Measurements from ENCODE around the gene PPP6R2.

The PPP6R2 gene

GRCh38 chr22:50399751-50400331, 56.7 kb downstream of the PPP6R2 start:
- Histone ChIP-seq H2BK5ac (ENCODE audit: low read length) (no peak overlapping the region), H2BK15ac (replicated peaks; ENCODE audit: low read depth) (no peak overlapping the region), H3K79me1 (ENCODE audit: low read length) (peaks cover 3% of the 10 kb centered on the region), H4K8ac (ENCODE audit: low read depth, low read length) (no peak overlapping the region), H3K36me3 (ENCODE audit: control insufficient read depth, insufficient read depth, low read length) (no peaks in the 10 kb centered on the region), H3K4me2 (ENCODE audit: low read length) (no peak overlapping the region), H3K27me3 (ENCODE audit: insufficient read depth, low read length, poor library complexity) (no peaks in the 10 kb centered on the region), H3K4ac (ENCODE audit: low read depth, low read length) (no peak overlapping the region), H2AK5ac (ENCODE audit: low read length) (no peak overlapping the region), H3K18ac (ENCODE audit: low read length) (no peak overlapping the region), H4K5ac (ENCODE audit: low read length) (no peak overlapping the region), H3K4me3 (ENCODE audit: low read length) (no peak overlapping the region), H3K9ac (ENCODE audit: low read length) (no peak overlapping the region), H2BK120ac (ENCODE audit: low read depth, low read length) (no peak overlapping the region), H3K56ac (ENCODE audit: low read length) (peak overlapping the region; percentile 50), H3K4me1 (ENCODE audit: control insufficient read depth, low read depth, low read length) (peaks cover 7% of the 10 kb centered on the region), H3K23ac (ENCODE audit: low read length) (peak overlapping the region; percentile 68), H3K27ac (ENCODE audit: low read depth, low read length) (no peak overlapping the region), H3K79me2 (ENCODE audit: control insufficient read depth, insufficient read depth, low read length) (no peaks in the 10 kb centered on the region)
- no CpG with 5 or more reads among the region's 8 CpGs for WGBS (ENCODE audit: extremely low coverage, insufficient coverage, low lambda C conversion rate)
- DNase-seq = peak; percentile 74

- no peak overlapping the region for H3K9ac ChIP-seq (ENCODE audit: low read length)
- H3K4me1 ChIP-seq (ENCODE audit: control insufficient read depth, low read depth, low read length) = peaks cover 7% of the 10 kb centered on the region
- no peak overlapping the region for H3K27ac ChIP-seq (ENCODE audit: low read depth, low read length)
- H4K8ac ChIP-seq (ENCODE audit: low read depth, low read length) = no peak overlapping the region
- no peak overlapping the region for H3K18ac ChIP-seq (ENCODE audit: low read length)
- no peak overlapping the region for H3K56ac ChIP-seq (ENCODE audit: low read length)
- DNase-seq = no peak
- no peak overlapping the region for H3K4me3 ChIP-seq (ENCODE audit: low read length)
- H4K5ac ChIP-seq (ENCODE audit: low read length) = no peak overlapping the region
- no CpG with 5 or more reads among the region's 4 CpGs for WGBS (ENCODE audit: extremely low coverage, insufficient coverage, low lambda C conversion rate)
- H3K4ac ChIP-seq (ENCODE audit: low read depth, low read length) = no peak overlapping the region
- H2AK5ac ChIP-seq (ENCODE audit: low read length) = no peak overlapping the region
- H3K27me3 ChIP-seq (ENCODE audit: insufficient read depth, low read length, poor library complexity) = no peaks in the 10 kb centered on the region
- H3K23ac ChIP-seq (ENCODE audit: low read length) = no peak overlapping the region
- no peaks in the 10 kb centered on the region for H3K79me2 ChIP-seq (ENCODE audit: control insufficient read depth, insufficient read depth, low read length)
- H3K4me2 ChIP-seq (ENCODE audit: low read length) = no peak overlapping the region
- peaks cover 2% of the 10 kb centered on the region for H3K79me1 ChIP-seq (ENCODE audit: low read length)
- H3K36me3 ChIP-seq (ENCODE audit: control insufficient read depth, insufficient read depth, low read length) = no peaks in the 10 kb centered on the region
- H2BK5ac ChIP-seq (ENCODE audit: low read length) = no peak overlapping the region
- no peak overlapping the region for H2BK15ac ChIP-seq (replicated peaks; ENCODE audit: low read depth)
- H2BK120ac ChIP-seq (ENCODE audit: low read depth, low read length) = no peak overlapping the region
These were observed 57.3 kb downstream of the PPP6R2 start for GRCh38 chr22:50400406-50400805.

- H3K18ac ChIP-seq (ENCODE audit: low read length) = no peak overlapping the region
- H2BK120ac ChIP-seq (ENCODE audit: low read depth, low read length) = no peak overlapping the region
- no peak for DNase-seq
- no peak overlapping the region for H2BK5ac ChIP-seq (ENCODE audit: low read length)
- H3K9ac ChIP-seq (ENCODE audit: low read length) = no peak overlapping the region
- no peak overlapping the region for H2AK5ac ChIP-seq (ENCODE audit: low read length)
- H3K23ac ChIP-seq (ENCODE audit: low read length) = no peak overlapping the region
- no peak overlapping the region for H2BK15ac ChIP-seq (replicated peaks; ENCODE audit: low read depth)
- no peak overlapping the region for H3K4me2 ChIP-seq (ENCODE audit: low read length)
- H4K8ac ChIP-seq (ENCODE audit: low read depth, low read length) = no peak overlapping the region
- H3K79me2 ChIP-seq (ENCODE audit: control insufficient read depth, insufficient read depth, low read length) = no peaks in the 10 kb centered on the region
- WGBS (ENCODE audit: extremely low coverage, insufficient coverage, low lambda C conversion rate) = no CpG with 5 or more reads among the region's 5 CpGs
- H3K36me3 ChIP-seq (ENCODE audit: control insufficient read depth, insufficient read depth, low read length) = no peaks in the 10 kb centered on the region
- no peak overlapping the region for H3K56ac ChIP-seq (ENCODE audit: low read length)
- peaks cover 7% of the 10 kb centered on the region for H3K4me1 ChIP-seq (ENCODE audit: control insufficient read depth, low read depth, low read length)
- no peaks in the 10 kb centered on the region for H3K27me3 ChIP-seq (ENCODE audit: insufficient read depth, low read length, poor library complexity)
- no peak overlapping the region for H3K4me3 ChIP-seq (ENCODE audit: low read length)
- H4K5ac ChIP-seq (ENCODE audit: low read length) = no peak overlapping the region
- no peak overlapping the region for H3K27ac ChIP-seq (ENCODE audit: low read depth, low read length)
- H3K4ac ChIP-seq (ENCODE audit: low read depth, low read length) = no peak overlapping the region
- H3K79me1 ChIP-seq (ENCODE audit: low read length) = peaks cover 2% of the 10 kb centered on the region
These were observed 57.8 kb downstream of the PPP6R2 start for GRCh38 chr22:50400931-50401330.

GRCh38 chr22:50401907-50402306, 58.8 kb downstream of the PPP6R2 start:
- H3K56ac ChIP-seq (ENCODE audit: low read length) = no peak overlapping the region
- H3K4me2 ChIP-seq (ENCODE audit: low read length) = no peak overlapping the region
- no peak overlapping the region for H2AK5ac ChIP-seq (ENCODE audit: low read length)
- no peak overlapping the region for H3K27ac ChIP-seq (ENCODE audit: low read depth, low read length)
- H3K27me3 ChIP-seq (ENCODE audit: insufficient read depth, low read length, poor library complexity) = no peaks in the 10 kb centered on the region
- no peak overlapping the region for H3K9ac ChIP-seq (ENCODE audit: low read length)
- no peaks in the 10 kb centered on the region for H3K36me3 ChIP-seq (ENCODE audit: control insufficient read depth, insufficient read depth, low read length)
- peaks cover 2% of the 10 kb centered on the region for H3K79me1 ChIP-seq (ENCODE audit: low read length)
- no peak overlapping the region for H3K4ac ChIP-seq (ENCODE audit: low read depth, low read length)
- no peak overlapping the region for H2BK120ac ChIP-seq (ENCODE audit: low read depth, low read length)
- no CpG with 5 or more reads among the region's 4 CpGs for WGBS (ENCODE audit: extremely low coverage, insufficient coverage, low lambda C conversion rate)
- no peak overlapping the region for H2BK15ac ChIP-seq (replicated peaks; ENCODE audit: low read depth)
- H4K8ac ChIP-seq (ENCODE audit: low read depth, low read length) = no peak overlapping the region
- peaks cover 4% of the 10 kb centered on the region for H3K4me1 ChIP-seq (ENCODE audit: control insufficient read depth, low read depth, low read length)
- H3K18ac ChIP-seq (ENCODE audit: low read length) = no peak overlapping the region
- H2BK5ac ChIP-seq (ENCODE audit: low read length) = no peak overlapping the region
- no peak overlapping the region for H4K5ac ChIP-seq (ENCODE audit: low read length)
- DNase-seq = no peak
- H3K23ac ChIP-seq (ENCODE audit: low read length) = no peak overlapping the region
- H3K79me2 ChIP-seq (ENCODE audit: control insufficient read depth, insufficient read depth, low read length) = no peaks in the 10 kb centered on the region
- H3K4me3 ChIP-seq (ENCODE audit: low read length) = no peak overlapping the region

GRCh38 chr22:50403701-50404101, 60.6 kb downstream of the PPP6R2 start:
- DNase-seq = no peak
- Histone ChIP-seq H3K4ac (ENCODE audit: low read depth, low read length) (no peak overlapping the region), H3K36me3 (ENCODE audit: control insufficient read depth, insufficient read depth, low read length) (no peaks in the 10 kb centered on the region)

More at GRCh38 chr22:50403701-50404101, 60.6 kb downstream of the PPP6R2 start:
- no peak overlapping the region for H2BK15ac ChIP-seq (replicated peaks; ENCODE audit: low read depth)
- H3K4me1 ChIP-seq (ENCODE audit: control insufficient read depth, low read depth, low read length) = no peaks in the 10 kb centered on the region
- peaks cover 2% of the 10 kb centered on the region for H3K79me1 ChIP-seq (ENCODE audit: low read length)
- no CpG with 5 or more reads among the region's 8 CpGs for WGBS (ENCODE audit: extremely low coverage, insufficient coverage, low lambda C conversion rate)
- no peaks in the 10 kb centered on the region for H3K79me2 ChIP-seq (ENCODE audit: control insufficient read depth, insufficient read depth, low read length)
- H3K23ac ChIP-seq (ENCODE audit: low read length) = no peak overlapping the region
- no peak overlapping the region for H3K56ac ChIP-seq (ENCODE audit: low read length)
- H3K4me2 ChIP-seq (ENCODE audit: low read length) = no peak overlapping the region
- H4K8ac ChIP-seq (ENCODE audit: low read depth, low read length) = no peak overlapping the region
- H2AK5ac ChIP-seq (ENCODE audit: low read length) = no peak overlapping the region
- no peak overlapping the region for H3K4me3 ChIP-seq (ENCODE audit: low read length)
- no peaks in the 10 kb centered on the region for H3K27me3 ChIP-seq (ENCODE audit: insufficient read depth, low read length, poor library complexity)
- H2BK5ac ChIP-seq (ENCODE audit: low read length) = no peak overlapping the region
- H3K9ac ChIP-seq (ENCODE audit: low read length) = no peak overlapping the region
- H3K18ac ChIP-seq (ENCODE audit: low read length) = no peak overlapping the region
- H3K27ac ChIP-seq (ENCODE audit: low read depth, low read length) = no peak overlapping the region
- no peak overlapping the region for H4K5ac ChIP-seq (ENCODE audit: low read length)
- no peak overlapping the region for H2BK120ac ChIP-seq (ENCODE audit: low read depth, low read length)

All from mesendoderm (in vitro differentiated cells).